Measurements from ENCODE around the gene CHCHD3. TPM values are rescaled to one million over a fixed set of nuclear protein-coding genes. Genes with fewer than 3 reads are reported as not detected.
"Not testable (repeated sequence)": the region's sequence is repeated elsewhere in the genome, so short reads cannot be mapped to it uniquely, and the experiment has no call there.

Gene CHCHD3
- total RNA-seq, 4 donors from 2014 or later: 66.0 to 79.1 (median 70.0) TPM

GRCh38 chr7:132969520-132969919, 112.4 kb downstream of the CHCHD3 start:
- intact Hi-C loops (cut with DNase I): no loop called here
- Histone ChIP-seq H3K4me1 (no peaks in the 10 kb centered on the region), H3K36me3 (no peaks in the 10 kb centered on the region), H3K27me3 (no peaks in the 10 kb centered on the region), H3K9me3 (no peaks in the 10 kb centered on the region), H3K27ac (no peak overlapping the region), H3K4me3 (replicated peaks in 1 of 3) (no peak overlapping the region)
- no peak for DNase-seq
- no peak for TF ChIP-seq POLR2A (IDR thresholded peaks at IDR 0.05)
- no peak for TF ChIP-seq CTCF (IDR thresholded peaks at IDR 0.05)
- WGBS, 2 donors: 93 to 100% methylated on average over 1 of the region's 1 CpG

GRCh38 chr7:132967470-132967848, 114.4 kb downstream of the CHCHD3 start:
- WGBS, 2 donors: 95 to 99% methylated on average over 4 of the region's 4 CpGs
- H3K4me3 ChIP-seq (replicated peaks in 1 of 3); H3K36me3 ChIP-seq; intact Hi-C loops (cut with DNase I); DNase-seq; H3K9me3 ChIP-seq; H3K27me3 ChIP-seq; H3K4me1 ChIP-seq; H3K27ac ChIP-seq: not testable (repeated sequence)

- no peaks in the 10 kb centered on the region for H3K36me3 ChIP-seq
- no peak overlapping the region for H3K27ac ChIP-seq
- no peak for DNase-seq
- H3K4me3 ChIP-seq (replicated peaks in 1 of 3): no peak overlapping the region
- intact Hi-C loops (cut with DNase I): no loop called here
- no peak for TF ChIP-seq CTCF (IDR thresholded peaks at IDR 0.05)
- no peak for TF ChIP-seq POLR2A (IDR thresholded peaks at IDR 0.05)
- WGBS, 2 donors: 93 to 94% methylated on average over 5 of the region's 5 CpGs
- H3K4me1 ChIP-seq: no peaks in the 10 kb centered on the region
- H3K27me3 ChIP-seq: no peaks in the 10 kb centered on the region
- no peaks in the 10 kb centered on the region for H3K9me3 ChIP-seq
These were observed 115.0 kb downstream of the CHCHD3 start for GRCh38 chr7:132966754-132967469.

GRCh38 chr7:132965951-132966350, 115.9 kb downstream of the CHCHD3 start:
- intact Hi-C loops (cut with DNase I): no loop called here
- no peak overlapping the region for H3K4me3 ChIP-seq (replicated peaks in 1 of 3)
- TF ChIP-seq CTCF (IDR thresholded peaks at IDR 0.05) (no peak), POLR2A (IDR thresholded peaks at IDR 0.05) (no peak)
- no peak for DNase-seq
- no peaks in the 10 kb centered on the region for H3K27me3 ChIP-seq
- no peaks in the 10 kb centered on the region for H3K36me3 ChIP-seq
- H3K4me1 ChIP-seq: no peaks in the 10 kb centered on the region
- no peaks in the 10 kb centered on the region for H3K9me3 ChIP-seq
- WGBS, 2 donors: 94 to 95% methylated on average over 3 of the region's 3 CpGs
- no peak overlapping the region for H3K27ac ChIP-seq

GRCh38 chr7:132964876-132965275, 117.0 kb downstream of the CHCHD3 start:
- Histone ChIP-seq H3K4me1 (no peaks in the 10 kb centered on the region), H3K4me3 (replicated peaks in 1 of 3) (no peak overlapping the region), H3K27ac (no peak overlapping the region), H3K36me3 (no peaks in the 10 kb centered on the region), H3K9me3 (no peaks in the 10 kb centered on the region), H3K27me3 (no peaks in the 10 kb centered on the region)
- TF ChIP-seq POLR2A (IDR thresholded peaks at IDR 0.05) (no peak), CTCF (IDR thresholded peaks at IDR 0.05) (no peak)
- intact Hi-C loops (cut with DNase I): no loop called here
- WGBS, 2 donors: 85% methylated on average over 6 of the region's 6 CpGs
- DNase-seq: no peak

Data from thyroid gland (tissue), 4 donors.